HepG2 (cell line): ENCODE measurements around the gene GPBP1. TPM values are rescaled to one million over a fixed set of nuclear protein-coding genes. Genes with fewer than 3 reads are reported as not detected.

ENCODE experiments used
- CENPX ChIP-seq: sonication (generic); formaldehyde crosslinking; IDR thresholded peaks from 2 replicates; pipeline ENCODE4 v1.9.0; 2021; ENCODE audit warnings: mild to moderate bottlenecking, missing genetic modification reagents, moderate library complexity
- CHD2 ChIP-seq: IDR thresholded peaks from 2 replicates; pipeline ENCODE4 v1.6.1; 2011; ENCODE audit warnings: low read depth, low read length, improper control_type of control experiment
- GTF2F1 ChIP-seq: fragments of 150-350 bp; IDR thresholded peaks from 2 replicates; pipeline ENCODE4 v1.6.1; 2014; ENCODE audit warnings: low read length
- GTF3A ChIP-seq: sonication (generic); formaldehyde crosslinking; conservative IDR thresholded peaks from 2 replicates; pipeline ENCODE4 v1.4.0; 2020; ENCODE audit warnings: mild to moderate bottlenecking, missing genetic modification reagents
- HMGA1 ChIP-seq: sonication (generic); formaldehyde crosslinking; conservative IDR thresholded peaks from 2 replicates; pipeline ENCODE4 v1.4.0; 2020; ENCODE audit warnings: missing genetic modification reagents
- HOXA5 ChIP-seq: sonication (generic); formaldehyde crosslinking; IDR thresholded peaks from 2 replicates; pipeline ENCODE4 v1.4.0; 2020; ENCODE audit warnings: missing genetic modification reagents
- KLF13 ChIP-seq: sonication (generic); formaldehyde crosslinking; IDR thresholded peaks from 2 replicates; pipeline ENCODE4 v1.4.0; 2020; ENCODE audit warnings: mild to moderate bottlenecking, missing genetic modification reagents
- SP2 ChIP-seq: sonication (generic); formaldehyde crosslinking; IDR thresholded peaks from 2 replicates; pipeline ENCODE4 v1.5.1; 2020; ENCODE audit warnings: mild to moderate bottlenecking, missing genetic modification reagents
- SYNCRIP ChIP-seq: fragments of 200-400 bp; formaldehyde crosslinking; IDR thresholded peaks from 2 replicates; pipeline ENCODE4 v1.6.1; 2018; ENCODE audit warnings: mild to moderate bottlenecking, low read depth, low read length; ENCODE audit not compliant: insufficient read depth
- TOPORS ChIP-seq: sonication (generic); formaldehyde crosslinking; IDR thresholded peaks from 2 replicates; pipeline ENCODE4 v1.8.0; 2023; ENCODE audit warnings: mild to moderate bottlenecking, missing genetic modification reagents
- ZNF138 ChIP-seq: sonication (generic); formaldehyde crosslinking; IDR thresholded peaks from 2 replicates; pipeline ENCODE4 v1.5.0; 2020; ENCODE audit warnings: mild to moderate bottlenecking, low read depth, missing genetic modification reagents
- ZNF3 ChIP-seq: IDR thresholded peaks from 2 replicates; pipeline ENCODE4 v1.7.0; 2017; ENCODE audit warnings: inconsistent platforms
- ZNF44 ChIP-seq: sonication (generic); formaldehyde crosslinking; IDR thresholded peaks from 2 replicates; pipeline ENCODE4 v1.5.1; 2020; ENCODE audit warnings: mild to moderate bottlenecking, missing genetic modification reagents
- ZNF562 ChIP-seq: sonication (generic); formaldehyde crosslinking; IDR thresholded peaks from 2 replicates; pipeline ENCODE4 v1.8.0; 2022; ENCODE audit warnings: missing genetic modification reagents, borderline replicate concordance
- ZNF674 ChIP-seq: sonication (generic); formaldehyde crosslinking; IDR thresholded peaks from 2 replicates; pipeline ENCODE4 v1.5.0; 2020; ENCODE audit warnings: low read depth, mild to moderate bottlenecking, missing genetic modification reagents
- ZNF782 ChIP-seq: sonication (generic); formaldehyde crosslinking; IDR thresholded peaks from 2 replicates; pipeline ENCODE4 v1.4.0; 2020; ENCODE audit warnings: missing genetic modification reagents, mild to moderate bottlenecking, borderline replicate concordance
- ZSCAN25 ChIP-seq: sonication (generic); formaldehyde crosslinking; IDR thresholded peaks from 2 replicates; pipeline ENCODE4 v1.8.0; 2022; ENCODE audit warnings: mild to moderate bottlenecking, missing genetic modification reagents
- polyA plus RNA-seq, 8 experiments: library from polyadenylated mRNA; depleted of rRNA in 3 of 8; stranded (reverse) in 7 of 8; unstranded in 1 of 8; fragments of >200 nt; fragmentation: Illumina TruSeq in 4 of 8; extraction: Trizol in 4 of 8; gene quantifications; 2 replicates each; pipeline versions ENCODE4 v1.2.1 to v1.2.3, GENCODE V29; 2011 to 2016; ENCODE audit warnings: low read depth in 4 of 8, missing spikeins in 1 of 8, mixed read lengths in 1 of 8; ENCODE audit not compliant: insufficient read depth in 1 of 8
- total RNA-seq, 5 experiments: library from RNA; depleted of rRNA; stranded (reverse); fragments of >200 nt; fragmentation: Illumina TruSeq; extraction: Trizol; gene quantifications; 2 replicates each; pipeline ENCODE4 v1.2.3, GENCODE V29; 2016; ENCODE audit warnings: low read depth in 1 of 5
- TF ChIP-seq, protein P1 (sequence below): sonication (generic); formaldehyde crosslinking; IDR thresholded peaks from 2 replicates; pipeline ENCODE4 v1.4.0; 2020; ENCODE audit warnings: missing genetic modification reagents, borderline replicate concordance
- TF ChIP-seq, protein P2 (sequence below): sonication (generic); formaldehyde crosslinking; IDR thresholded peaks from 2 replicates; pipeline ENCODE4 v1.8.1; 2023; ENCODE audit warnings: missing genetic modification reagents, inconsistent platforms, borderline replicate concordance
- TF ChIP-seq, protein P3 (sequence below): sonication (generic); formaldehyde crosslinking; IDR thresholded peaks from 2 replicates; pipeline ENCODE4 v1.4.0; 2020; ENCODE audit warnings: missing genetic modification reagents
- TF ChIP-seq, protein P4 (sequence below): sonication (generic); formaldehyde crosslinking; IDR thresholded peaks from 2 replicates; pipeline ENCODE4 v1.5.0; 2020; ENCODE audit warnings: missing genetic modification reagents

Gene GPBP1
- total and polyA plus RNA-seq, 2 of the 13 experiments (the other 11 are each of a cell fraction or from before 2014, with no cell fraction given), result 27.1 to 72.2 TPM

DNA sequence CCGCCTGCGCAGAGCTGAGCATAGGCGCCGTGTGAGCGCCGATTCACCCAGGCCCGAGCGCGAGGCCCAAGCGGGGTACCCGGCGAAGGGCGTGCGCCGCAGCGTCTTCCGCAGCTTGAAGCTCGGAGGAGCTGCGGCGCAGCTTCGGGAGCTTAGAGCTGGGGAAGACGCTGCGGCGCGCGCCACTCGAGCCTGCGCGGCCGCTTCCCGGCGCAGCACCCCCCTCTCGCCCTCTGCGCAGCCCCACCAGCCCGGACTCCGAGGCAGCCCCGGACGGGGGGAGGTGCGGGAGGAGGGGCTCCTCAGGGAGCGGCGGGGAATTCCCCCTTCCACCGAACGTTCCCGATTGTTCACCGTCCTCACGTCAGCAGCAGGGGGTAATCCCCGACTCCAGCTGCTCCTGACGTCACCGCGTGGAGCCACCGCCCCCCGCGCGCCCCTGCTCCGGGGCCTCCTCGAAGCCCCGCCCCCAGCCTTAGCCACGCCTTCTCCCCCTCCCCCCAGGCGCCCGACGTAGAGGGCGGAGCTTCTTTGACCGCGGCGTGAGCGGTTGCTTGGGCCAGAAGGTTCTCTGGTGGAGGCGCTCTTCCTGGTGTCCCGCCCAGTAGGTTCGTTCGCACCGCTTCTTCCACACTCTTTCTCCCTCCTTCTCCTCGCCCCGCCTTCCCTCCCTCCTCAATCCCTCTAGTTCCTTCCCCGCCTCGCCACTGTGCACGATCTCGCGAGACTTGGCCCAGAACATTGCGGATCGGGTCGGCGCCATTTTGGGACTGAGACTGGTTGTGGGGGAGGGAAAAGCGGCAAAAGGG is at the start of gene GPBP1 (continued):
- TF ChIP-seq, protein P1, sequence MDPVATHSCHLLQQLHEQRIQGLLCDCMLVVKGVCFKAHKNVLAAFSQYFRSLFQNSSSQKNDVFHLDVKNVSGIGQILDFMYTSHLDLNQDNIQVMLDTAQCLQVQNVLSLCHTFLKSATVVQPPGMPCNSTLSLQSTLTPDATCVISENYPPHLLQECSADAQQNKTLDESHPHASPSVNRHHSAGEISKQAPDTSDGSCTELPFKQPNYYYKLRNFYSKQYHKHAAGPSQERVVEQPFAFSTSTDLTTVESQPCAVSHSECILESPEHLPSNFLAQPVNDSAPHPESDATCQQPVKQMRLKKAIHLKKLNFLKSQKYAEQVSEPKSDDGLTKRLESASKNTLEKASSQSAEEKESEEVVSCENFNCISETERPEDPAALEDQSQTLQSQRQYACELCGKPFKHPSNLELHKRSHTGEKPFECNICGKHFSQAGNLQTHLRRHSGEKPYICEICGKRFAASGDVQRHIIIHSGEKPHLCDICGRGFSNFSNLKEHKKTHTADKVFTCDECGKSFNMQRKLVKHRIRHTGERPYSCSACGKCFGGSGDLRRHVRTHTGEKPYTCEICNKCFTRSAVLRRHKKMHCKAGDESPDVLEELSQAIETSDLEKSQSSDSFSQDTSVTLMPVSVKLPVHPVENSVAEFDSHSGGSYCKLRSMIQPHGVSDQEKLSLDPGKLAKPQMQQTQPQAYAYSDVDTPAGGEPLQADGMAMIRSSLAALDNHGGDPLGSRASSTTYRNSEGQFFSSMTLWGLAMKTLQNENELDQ, result no peak
- TF ChIP-seq HMGA1 (no peak), GTF2F1 (0 out of 2 replicates have a peak, but pooled peaks have one; percentile 22), ZNF562 (CRISPR knock-in tag) (no peak), SP2 (CRISPR knock-in tag) (no peak), CHD2 (peak; percentile 98), SYNCRIP (no peak), ZNF44 (CRISPR knock-in tag) (no peak), ZNF3 (no peak), ZNF674 (CRISPR knock-in tag) (0 out of 2 replicates have a peak, but pooled peaks have one; percentile 88), HOXA5 (peak; percentile 86), ZNF782 (peak; percentile 51; the same call in 1 of the 2 replicates), GTF3A (no peak), ZSCAN25 (no peak), KLF13 (CRISPR knock-in tag) (0 out of 2 replicates have a peak, but pooled peaks have one; percentile 57), ZNF138 (0 out of 2 replicates have a peak, but pooled peaks have one; percentile 31), TOPORS (0 out of 2 replicates have a peak, but pooled peaks have one; percentile 33), CENPX (CRISPR knock-in tag) (no peak)
- TF ChIP-seq, protein P2, sequence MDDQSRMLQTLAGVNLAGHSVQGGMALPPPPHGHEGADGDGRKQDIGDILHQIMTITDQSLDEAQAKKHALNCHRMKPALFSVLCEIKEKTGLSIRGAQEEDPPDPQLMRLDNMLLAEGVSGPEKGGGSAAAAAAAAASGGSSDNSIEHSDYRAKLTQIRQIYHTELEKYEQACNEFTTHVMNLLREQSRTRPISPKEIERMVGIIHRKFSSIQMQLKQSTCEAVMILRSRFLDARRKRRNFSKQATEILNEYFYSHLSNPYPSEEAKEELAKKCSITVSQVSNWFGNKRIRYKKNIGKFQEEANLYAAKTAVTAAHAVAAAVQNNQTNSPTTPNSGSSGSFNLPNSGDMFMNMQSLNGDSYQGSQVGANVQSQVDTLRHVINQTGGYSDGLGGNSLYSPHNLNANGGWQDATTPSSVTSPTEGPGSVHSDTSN (CRISPR knock-in tag), result no peak
- TF ChIP-seq, protein P3, sequence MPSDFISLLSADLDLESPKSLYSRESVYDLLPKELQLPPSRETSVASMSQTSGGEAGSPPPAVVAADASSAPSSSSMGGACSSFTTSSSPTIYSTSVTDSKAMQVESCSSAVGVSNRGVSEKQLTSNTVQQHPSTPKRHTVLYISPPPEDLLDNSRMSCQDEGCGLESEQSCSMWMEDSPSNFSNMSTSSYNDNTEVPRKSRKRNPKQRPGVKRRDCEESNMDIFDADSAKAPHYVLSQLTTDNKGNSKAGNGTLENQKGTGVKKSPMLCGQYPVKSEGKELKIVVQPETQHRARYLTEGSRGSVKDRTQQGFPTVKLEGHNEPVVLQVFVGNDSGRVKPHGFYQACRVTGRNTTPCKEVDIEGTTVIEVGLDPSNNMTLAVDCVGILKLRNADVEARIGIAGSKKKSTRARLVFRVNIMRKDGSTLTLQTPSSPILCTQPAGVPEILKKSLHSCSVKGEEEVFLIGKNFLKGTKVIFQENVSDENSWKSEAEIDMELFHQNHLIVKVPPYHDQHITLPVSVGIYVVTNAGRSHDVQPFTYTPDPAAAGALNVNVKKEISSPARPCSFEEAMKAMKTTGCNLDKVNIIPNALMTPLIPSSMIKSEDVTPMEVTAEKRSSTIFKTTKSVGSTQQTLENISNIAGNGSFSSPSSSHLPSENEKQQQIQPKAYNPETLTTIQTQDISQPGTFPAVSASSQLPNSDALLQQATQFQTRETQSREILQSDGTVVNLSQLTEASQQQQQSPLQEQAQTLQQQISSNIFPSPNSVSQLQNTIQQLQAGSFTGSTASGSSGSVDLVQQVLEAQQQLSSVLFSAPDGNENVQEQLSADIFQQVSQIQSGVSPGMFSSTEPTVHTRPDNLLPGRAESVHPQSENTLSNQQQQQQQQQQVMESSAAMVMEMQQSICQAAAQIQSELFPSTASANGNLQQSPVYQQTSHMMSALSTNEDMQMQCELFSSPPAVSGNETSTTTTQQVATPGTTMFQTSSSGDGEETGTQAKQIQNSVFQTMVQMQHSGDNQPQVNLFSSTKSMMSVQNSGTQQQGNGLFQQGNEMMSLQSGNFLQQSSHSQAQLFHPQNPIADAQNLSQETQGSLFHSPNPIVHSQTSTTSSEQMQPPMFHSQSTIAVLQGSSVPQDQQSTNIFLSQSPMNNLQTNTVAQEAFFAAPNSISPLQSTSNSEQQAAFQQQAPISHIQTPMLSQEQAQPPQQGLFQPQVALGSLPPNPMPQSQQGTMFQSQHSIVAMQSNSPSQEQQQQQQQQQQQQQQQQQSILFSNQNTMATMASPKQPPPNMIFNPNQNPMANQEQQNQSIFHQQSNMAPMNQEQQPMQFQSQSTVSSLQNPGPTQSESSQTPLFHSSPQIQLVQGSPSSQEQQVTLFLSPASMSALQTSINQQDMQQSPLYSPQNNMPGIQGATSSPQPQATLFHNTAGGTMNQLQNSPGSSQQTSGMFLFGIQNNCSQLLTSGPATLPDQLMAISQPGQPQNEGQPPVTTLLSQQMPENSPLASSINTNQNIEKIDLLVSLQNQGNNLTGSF (CRISPR knock-in tag), result no peak
- TF ChIP-seq, protein P4, sequence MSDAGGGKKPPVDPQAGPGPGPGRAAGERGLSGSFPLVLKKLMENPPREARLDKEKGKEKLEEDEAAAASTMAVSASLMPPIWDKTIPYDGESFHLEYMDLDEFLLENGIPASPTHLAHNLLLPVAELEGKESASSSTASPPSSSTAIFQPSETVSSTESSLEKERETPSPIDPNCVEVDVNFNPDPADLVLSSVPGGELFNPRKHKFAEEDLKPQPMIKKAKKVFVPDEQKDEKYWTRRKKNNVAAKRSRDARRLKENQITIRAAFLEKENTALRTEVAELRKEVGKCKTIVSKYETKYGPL (CRISPR knock-in tag), result no peak
